DOHH2 (cell line): ENCODE data around the gene ACSL5.

Source experiments
- CTCF ChIP-seq: fragments of 200-600 bp; sonication (generic); IDR thresholded peaks from one replicate; pipeline ENCODE4 v1.5.1; 2014; ENCODE audit warnings: antibody characterized with exemption, mild to moderate bottlenecking, low read depth, low read length; ENCODE audit not compliant: poor library complexity, severe bottlenecking
- EZH2phosphoT487 ChIP-seq: fragments of 200-600 bp; sonication (generic); IDR thresholded peaks from 2 replicates; pipeline ENCODE4 v1.6.1; 2017; ENCODE audit warnings: borderline replicate concordance, mild to moderate bottlenecking, antibody characterized with exemption, low read length, moderate library complexity, mixed read lengths

GRCh38 chr10:112461029-112461887 lies 87.3 kb downstream of the ACSL5 start:
- TF ChIP-seq CTCF (no peak), EZH2phosphoT487 (no peak)
